ENCODE measurements around the gene HIBADH.

DNA sequence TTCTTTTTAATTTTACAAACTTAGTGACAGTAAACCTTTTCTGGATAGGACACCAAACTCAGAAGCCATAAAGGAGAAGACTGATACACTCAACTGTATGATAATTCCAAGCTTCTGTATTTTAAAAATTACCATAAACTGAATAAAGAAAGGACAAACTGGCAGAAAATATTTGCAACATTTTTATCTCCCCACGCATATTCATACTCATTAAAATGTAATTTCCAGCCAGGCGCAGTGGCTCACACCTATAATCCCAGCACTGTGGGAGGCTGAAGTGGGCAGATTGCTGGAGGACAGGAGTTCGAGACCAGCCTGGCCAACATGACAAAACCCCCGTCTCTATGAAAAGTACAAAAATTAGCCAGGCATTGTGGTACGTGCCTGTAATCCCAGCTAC is 67.7 kb downstream of the HIBADH start:
- TF ChIP-seq, protein P1, sequence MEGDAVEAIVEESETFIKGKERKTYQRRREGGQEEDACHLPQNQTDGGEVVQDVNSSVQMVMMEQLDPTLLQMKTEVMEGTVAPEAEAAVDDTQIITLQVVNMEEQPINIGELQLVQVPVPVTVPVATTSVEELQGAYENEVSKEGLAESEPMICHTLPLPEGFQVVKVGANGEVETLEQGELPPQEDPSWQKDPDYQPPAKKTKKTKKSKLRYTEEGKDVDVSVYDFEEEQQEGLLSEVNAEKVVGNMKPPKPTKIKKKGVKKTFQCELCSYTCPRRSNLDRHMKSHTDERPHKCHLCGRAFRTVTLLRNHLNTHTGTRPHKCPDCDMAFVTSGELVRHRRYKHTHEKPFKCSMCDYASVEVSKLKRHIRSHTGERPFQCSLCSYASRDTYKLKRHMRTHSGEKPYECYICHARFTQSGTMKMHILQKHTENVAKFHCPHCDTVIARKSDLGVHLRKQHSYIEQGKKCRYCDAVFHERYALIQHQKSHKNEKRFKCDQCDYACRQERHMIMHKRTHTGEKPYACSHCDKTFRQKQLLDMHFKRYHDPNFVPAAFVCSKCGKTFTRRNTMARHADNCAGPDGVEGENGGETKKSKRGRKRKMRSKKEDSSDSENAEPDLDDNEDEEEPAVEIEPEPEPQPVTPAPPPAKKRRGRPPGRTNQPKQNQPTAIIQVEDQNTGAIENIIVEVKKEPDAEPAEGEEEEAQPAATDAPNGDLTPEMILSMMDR (IDR thresholded peaks at IDR 0.05), result no peak
- no peak for TF ChIP-seq POLR2A (IDR thresholded peaks at IDR 0.05)
- TF ChIP-seq EP300 (IDR thresholded peaks at IDR 0.05), result no peak
- TF ChIP-seq POLR2AphosphoS5 (IDR thresholded peaks at IDR 0.05), result no peak
